ENCODE results near the gene CYSLTR2.

- TF ChIP-seq POLR2AphosphoS5 (IDR thresholded peaks at IDR 0.05; ENCODE audit: low read depth, low read length), result no peak
- TF ChIP-seq, protein P1, sequence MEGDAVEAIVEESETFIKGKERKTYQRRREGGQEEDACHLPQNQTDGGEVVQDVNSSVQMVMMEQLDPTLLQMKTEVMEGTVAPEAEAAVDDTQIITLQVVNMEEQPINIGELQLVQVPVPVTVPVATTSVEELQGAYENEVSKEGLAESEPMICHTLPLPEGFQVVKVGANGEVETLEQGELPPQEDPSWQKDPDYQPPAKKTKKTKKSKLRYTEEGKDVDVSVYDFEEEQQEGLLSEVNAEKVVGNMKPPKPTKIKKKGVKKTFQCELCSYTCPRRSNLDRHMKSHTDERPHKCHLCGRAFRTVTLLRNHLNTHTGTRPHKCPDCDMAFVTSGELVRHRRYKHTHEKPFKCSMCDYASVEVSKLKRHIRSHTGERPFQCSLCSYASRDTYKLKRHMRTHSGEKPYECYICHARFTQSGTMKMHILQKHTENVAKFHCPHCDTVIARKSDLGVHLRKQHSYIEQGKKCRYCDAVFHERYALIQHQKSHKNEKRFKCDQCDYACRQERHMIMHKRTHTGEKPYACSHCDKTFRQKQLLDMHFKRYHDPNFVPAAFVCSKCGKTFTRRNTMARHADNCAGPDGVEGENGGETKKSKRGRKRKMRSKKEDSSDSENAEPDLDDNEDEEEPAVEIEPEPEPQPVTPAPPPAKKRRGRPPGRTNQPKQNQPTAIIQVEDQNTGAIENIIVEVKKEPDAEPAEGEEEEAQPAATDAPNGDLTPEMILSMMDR (IDR thresholded peaks at IDR 0.05), result no peak
- TF ChIP-seq TCF7L2 (IDR thresholded peaks at IDR 0.05; ENCODE audit: low read depth, low read length), result no peak
- no peak for TF ChIP-seq SIN3A (IDR thresholded peaks at IDR 0.05; ENCODE audit: borderline replicate concordance, insufficient read depth, low read depth, low read length)
- TF ChIP-seq REST (IDR thresholded peaks at IDR 0.05; ENCODE audit: insufficient read depth in 1 of 2, low read depth in 2 of 2, low read length in 1 of 2), result no peak
Measured at GRCh38 chr13:48741377-48741776, 87.6 kb downstream of the CYSLTR2 start.
